ENCODE data around the gene ACVRL1. TPM values are rescaled to one million over a fixed set of nuclear protein-coding genes. Genes with fewer than 3 reads are reported as not detected.

The ACVRL1 gene
- total RNA-seq, 1 donor from 2014 or later = 680 TPM

DNA sequence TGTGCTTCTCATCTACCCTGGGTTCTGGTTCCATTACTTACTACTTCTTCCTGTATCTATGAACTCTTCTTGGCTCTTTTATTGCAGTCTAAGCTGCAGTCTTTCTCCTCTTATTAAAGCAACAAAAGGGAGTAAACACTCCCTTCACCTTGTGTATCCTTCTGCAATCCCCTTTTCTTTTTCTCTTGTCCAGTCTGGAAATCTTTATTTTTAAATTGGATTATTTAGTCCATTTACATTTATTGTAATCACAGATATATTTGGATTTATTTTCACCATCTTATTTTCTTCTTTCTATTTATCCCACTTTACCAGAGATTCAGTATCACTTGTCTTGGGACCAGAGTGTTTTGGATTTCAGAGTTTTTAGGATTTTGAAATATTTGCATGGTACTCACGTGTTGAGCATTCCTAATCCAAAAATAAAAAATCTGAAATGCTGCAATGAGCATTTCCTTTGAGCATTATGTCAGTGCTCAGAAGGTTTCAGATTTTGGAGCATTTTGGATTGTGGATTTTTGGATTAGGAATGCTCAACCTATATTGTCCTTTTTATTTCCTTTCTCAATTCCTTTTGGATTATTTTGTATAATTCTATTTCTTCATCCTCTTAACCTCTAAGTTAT, 37.4 kb downstream of the ACVRL1 start:
- no peak for DNase-seq

DNA sequence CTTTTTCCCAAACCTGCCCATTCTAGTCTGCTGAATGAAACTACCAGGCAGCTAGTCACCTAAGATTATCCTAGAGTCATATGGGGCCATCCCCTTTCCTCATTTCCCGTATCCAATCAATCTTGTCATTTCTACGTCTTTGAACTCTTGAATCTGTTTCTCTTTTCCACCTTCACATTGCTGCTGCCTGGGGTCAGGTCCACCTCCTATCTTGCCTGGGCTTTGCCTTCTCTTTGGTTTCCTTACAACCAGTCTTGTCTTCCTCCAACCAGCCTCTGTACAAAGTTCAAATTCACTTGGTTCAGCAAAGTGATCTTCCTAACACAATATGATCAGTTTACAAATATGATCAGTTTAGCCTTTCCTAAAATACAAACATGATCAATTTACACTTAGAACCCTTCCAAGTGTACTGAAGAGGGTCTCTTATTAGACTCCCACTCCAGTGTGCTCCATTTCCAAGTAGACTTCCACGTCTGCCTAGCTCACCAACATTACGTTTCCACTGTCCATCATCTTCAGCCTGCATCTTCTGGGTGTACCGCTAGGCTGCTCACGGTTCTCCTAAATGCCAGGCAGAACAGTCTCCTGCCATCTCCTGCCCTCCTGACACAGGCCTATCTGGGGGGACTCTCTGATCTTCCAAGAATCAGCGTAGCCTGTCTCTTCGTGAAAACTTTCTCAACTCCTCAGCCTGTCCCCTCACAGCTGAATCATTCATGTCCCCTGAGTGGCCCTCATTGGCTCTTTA, 40.1 kb downstream of the ACVRL1 start:
- DNase-seq = no peak

DNA sequence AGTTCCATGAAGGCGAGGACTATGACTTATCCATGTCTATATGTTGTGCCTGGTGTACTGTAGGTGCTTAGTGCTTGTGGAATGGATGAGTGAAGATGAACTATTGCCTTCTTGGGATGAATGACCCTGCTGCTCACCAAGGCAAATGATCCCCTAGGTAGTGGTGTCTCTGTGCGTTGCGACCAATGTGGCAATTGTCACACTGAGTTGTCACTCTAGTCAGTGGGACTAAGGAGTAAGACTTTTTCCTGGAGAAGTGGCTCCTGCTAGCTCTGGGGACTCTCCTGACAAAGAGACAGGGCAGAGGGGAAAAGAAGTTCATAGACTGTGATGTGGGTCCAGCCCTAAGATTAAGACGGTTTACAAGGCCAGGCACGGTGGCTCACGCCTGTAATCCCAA, 40.8 kb downstream of the ACVRL1 start:
- DNase-seq = no peak

DNA sequence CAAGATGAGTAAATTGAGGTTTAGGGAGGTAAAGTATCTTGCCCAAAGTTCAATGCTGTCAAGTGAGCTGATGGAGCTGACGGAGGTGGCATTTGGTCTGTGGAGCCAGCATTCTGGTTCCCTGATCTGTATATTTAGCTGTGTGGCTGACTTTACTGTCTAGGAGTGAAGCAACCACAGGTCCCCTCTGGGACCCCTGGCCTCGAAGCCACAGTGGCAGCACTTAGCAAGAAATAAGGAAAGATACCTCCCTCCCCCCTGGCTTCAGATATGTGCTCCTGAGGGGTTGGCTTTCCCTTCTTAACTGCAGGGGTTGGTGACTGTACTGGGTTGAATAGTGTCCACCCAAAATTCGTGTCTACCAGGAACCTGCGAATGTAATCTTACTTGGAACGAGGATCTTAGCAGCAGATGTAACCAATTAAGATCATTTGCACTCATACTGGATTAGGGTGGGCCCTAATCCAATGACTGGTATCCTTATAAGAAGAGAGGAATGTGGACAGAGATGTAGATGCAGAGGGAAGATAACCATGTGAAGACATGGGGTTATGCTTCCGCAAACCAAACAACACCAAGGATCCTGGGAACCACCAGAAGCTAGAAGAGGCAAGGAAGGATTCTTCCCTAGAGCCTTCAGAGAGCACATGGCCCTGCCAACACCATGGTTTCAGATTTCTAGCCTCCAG, 42.2 kb downstream of the ACVRL1 start:
- no peak for DNase-seq

DNA sequence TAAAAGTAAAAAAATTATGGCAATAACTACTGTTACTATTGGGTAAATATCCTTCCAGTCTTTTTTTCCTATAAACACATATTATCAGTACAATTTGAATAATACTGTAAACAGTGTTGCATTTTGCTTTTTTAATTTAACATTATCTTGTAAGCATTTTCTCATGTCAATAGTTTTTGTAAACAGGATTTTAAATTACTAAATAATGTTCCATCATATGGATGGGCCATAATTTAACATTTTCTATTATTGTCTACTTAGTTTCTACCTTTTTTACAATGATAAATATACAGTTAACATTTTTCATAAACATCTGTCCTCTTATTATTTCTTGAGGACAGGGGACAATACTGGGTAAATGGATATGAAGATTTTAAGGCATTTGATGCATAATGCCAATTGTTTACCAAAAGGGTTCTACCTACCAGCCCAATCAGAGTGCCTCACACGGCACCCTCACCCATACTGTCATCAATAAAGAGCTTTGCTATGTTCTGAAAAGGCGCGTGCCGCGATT, 43.4 kb downstream of the ACVRL1 start:
- DNase-seq = no peak

DNA sequence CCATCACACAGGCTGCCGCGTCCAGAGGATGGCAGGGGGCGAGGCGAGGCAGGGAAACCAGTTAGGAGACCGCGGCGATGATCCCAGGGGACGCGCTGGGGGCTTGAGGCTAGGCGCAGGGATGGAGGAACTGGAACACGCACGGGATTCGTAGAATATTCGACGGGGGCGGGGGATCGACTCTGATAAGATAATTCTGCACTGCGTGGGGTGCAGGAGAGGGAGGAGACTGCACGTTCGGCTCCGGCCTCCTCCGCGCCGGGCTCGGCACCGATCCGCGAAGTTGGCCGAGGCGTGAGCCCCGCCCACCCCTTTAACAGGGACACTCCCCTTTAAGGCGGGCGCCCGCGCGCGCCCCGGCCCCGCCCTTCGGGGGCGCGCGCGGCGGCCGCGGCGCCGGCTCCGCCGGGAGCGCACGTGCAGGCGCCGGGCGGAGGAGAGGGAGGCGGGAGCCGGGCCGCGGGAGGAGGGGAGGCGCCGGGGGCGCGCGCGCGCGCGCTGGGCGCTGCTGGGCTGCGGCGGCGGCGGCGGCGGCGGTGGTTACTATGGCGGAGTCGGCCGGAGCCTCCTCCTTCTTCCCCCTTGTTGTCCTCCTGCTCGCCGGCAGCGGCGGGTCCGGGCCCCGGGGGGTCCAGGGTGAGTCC, 44.0 kb downstream of the ACVRL1 start, which contains the start of gene ACVR1B:
TSS of gene ACVR1B (plus strand) at position 501 of the 644 bp plus-strand sequence. CDS start at position 546, 45 bp downstream.
- DNase-seq = peak; percentile 93

GRCh38 chr12:51951843-51952722, 44.8 kb downstream of the ACVRL1 start:
- no peak for DNase-seq

DNA sequence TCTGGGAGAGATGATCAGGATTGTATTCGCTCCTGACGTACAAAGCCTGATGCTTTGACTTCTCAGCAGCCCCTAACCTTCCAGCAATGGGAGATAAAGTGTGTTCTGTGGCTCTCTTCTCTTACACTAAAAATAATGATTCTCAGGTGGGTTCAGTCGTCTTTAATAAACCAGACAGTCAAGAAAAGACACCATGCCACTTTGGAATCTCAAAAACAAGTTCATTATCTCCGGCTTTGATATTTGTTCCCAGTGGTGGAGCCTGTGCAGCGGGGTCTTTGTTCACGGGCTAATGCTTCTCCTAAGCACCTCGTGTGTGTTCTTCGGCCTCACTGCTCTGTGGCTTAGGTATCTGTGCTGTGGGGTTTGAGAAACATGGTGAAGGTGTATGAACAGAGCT, 45.8 kb downstream of the ACVRL1 start:
- DNase-seq = no peak

GRCh38 chr12:51953864-51954263, 46.6 kb downstream of the ACVRL1 start:
- no peak for DNase-seq

- DNase-seq = no peak
These were observed 47.5 kb downstream of the ACVRL1 start for GRCh38 chr12:51954561-51955361.

GRCh38 chr12:51955702-51956101, 48.4 kb downstream of the ACVRL1 start:
- no peak for DNase-seq

- no peak for DNase-seq
These were observed 51.2 kb downstream of the ACVRL1 start for GRCh38 chr12:51958542-51958941.

DNA sequence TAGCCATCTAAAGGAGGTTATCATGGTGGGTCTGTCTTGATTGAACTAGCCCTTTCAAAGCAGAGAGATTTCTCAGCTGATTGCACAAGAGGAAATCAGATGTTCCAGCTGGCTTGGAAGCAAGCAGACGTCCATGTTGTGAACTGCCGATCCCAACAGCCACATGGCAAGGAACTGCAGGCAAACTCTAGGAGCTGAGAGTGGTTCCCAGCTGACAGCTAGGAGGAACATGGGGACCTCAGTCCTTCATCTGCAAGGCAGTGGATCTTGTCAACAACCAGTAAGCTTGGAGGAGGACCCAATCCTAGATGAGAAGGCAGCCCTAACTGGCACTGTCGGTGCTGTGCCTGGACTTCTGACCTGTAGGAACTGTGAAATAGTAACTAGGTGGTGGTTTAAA, 51.9 kb downstream of the ACVRL1 start:
- DNase-seq = no peak

- no peak for DNase-seq
These were observed 52.6 kb downstream of the ACVRL1 start for GRCh38 chr12:51959921-51960320.

GRCh38 chr12:51960488-51960887, 53.2 kb downstream of the ACVRL1 start:
- DNase-seq = no peak

DNA sequence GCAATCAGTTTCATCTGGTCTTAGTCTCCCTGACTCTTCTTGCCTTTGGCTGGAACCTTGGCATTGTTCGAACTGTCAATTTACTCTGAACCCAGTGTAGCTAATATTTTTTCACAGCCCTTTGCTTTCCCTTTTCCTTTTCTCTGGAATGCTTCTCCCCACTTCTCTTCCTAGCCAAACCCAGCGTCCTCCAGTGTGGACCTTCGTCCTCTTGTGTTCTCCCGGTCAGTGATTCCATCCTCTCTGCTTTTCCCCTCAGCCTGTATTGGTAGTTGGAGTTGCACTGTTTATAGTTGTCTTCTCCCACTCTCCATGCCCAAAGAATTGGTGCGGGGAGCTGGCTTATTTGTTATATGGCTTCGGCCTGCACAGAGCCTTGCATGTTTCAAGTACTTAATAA, 53.6 kb downstream of the ACVRL1 start:
- no peak for DNase-seq

GRCh38 chr12:51961834-51962233, 54.5 kb downstream of the ACVRL1 start:
- DNase-seq = no peak

- no peak for DNase-seq
These were observed 55.4 kb downstream of the ACVRL1 start for GRCh38 chr12:51962737-51963136.

DNA sequence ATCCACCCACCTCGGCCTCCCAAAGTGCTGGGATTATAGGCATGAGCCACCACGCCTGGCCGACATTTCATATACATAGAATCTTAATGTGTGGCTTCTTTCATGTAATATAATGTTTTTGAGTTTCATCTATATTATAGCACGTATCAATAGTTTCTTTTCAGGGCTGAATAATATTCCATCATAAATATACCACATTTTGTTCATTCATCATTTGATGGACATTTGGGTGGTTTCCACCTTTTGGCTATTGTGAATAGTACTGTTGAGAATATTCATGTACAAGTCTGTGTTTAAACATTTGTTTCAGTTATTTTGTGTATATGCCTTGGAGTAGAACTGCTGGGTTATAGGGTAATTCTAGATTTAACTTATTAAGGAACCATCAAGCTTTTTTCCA, 56.2 kb downstream of the ACVRL1 start:
- no peak for DNase-seq

DNA sequence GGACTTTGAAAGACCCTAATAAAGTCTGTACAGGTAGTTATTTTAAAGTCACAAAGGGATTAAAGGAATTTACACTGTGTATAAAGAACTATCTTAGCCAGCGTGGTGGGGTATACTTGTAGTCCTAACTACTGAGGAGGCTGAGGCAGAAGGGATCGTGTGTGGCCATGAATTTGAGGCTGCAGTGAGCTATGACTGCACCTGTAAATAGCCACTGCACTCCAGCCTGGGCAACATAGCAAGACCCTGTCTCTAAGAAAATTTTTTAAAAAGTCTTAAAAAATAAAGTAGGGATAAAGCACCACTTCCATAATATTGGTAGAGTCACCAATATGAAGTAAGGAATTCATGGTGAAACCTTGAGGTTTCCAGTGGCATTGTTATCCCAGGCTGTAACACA, 62.3 kb downstream of the ACVRL1 start:
- no peak for DNase-seq
